Stomach (tissue), 9 donors: ENCODE measurements around the gene EGF. TPM values are rescaled to one million over a fixed set of nuclear protein-coding genes. Genes with fewer than 3 reads are reported as not detected.

Experiments
- DNase-seq, 2 donors: peaks; one replicate each; pipeline versions ENCODE4 v3.0.0 to v3.0.0-alpha.2; 2013 to 2019
- H3K27ac ChIP-seq, 5 donors: fragments of 200-600 bp in 4 of 5; sonication (generic) in 4 of 5; one replicate each; pipeline ENCODE4 v1.5.1; 2013 to 2019; ENCODE audit warnings: mild to moderate bottlenecking in 1 of 5, moderate library complexity in 1 of 5
- H3K27me3 ChIP-seq, 3 donors: fragments of 200-600 bp; sonication (generic); one replicate each; pipeline ENCODE4 v1.5.1; 2017 to 2019; ENCODE audit warnings: mixed run types in 1 of 3
- H3K36me3 ChIP-seq, 4 donors: fragments of 200-600 bp; sonication (generic); 1 replicate in 3 of 4; 2 replicates in 1 of 4; pipeline ENCODE4 v1.5.1; 2016 to 2019
- H3K4me1 ChIP-seq, 4 donors: fragments of 200-600 bp; sonication (generic); one replicate each; pipeline ENCODE4 v1.5.1; 2016 to 2019
- H3K4me3 ChIP-seq, 4 donors: fragments of 200-600 bp; sonication (generic) in 3 of 4; one replicate each; pipeline ENCODE4 v1.5.1; 2016 to 2019; ENCODE audit warnings: mild to moderate bottlenecking in 1 of 4
- H3K9me3 ChIP-seq, 4 donors: fragments of 200-600 bp; sonication (generic); one replicate each; pipeline ENCODE4 v1.5.1; 2016 to 2019
- EP300 ChIP-seq: sonication (generic); formaldehyde crosslinking; IDR thresholded peaks from one replicate; pipeline ENCODE4 v1.6.1; 2017; ENCODE audit warnings: antibody characterized with exemption
- POLR2A ChIP-seq, 4 donors: fragments of 450-650 bp; IDR thresholded peaks; one replicate each; pipeline ENCODE4 v1.6.1; 2016; ENCODE audit warnings: antibody characterized with exemption in 4 of 4, control low read depth in 2 of 4, mild to moderate bottlenecking in 1 of 4, moderate library complexity in 1 of 4
- POLR2AphosphoS5 ChIP-seq, 3 donors: sonication (generic); formaldehyde crosslinking; IDR thresholded peaks; one replicate each; pipeline ENCODE4 v1.6.1; 2016; ENCODE audit warnings: antibody characterized with exemption in 3 of 3
- WGBS, 5 donors: extraction: QIAGEN DNeasy Blood & Tissue Kit in 3 of 5; methylation state at CpG; one replicate each; pipeline versions ENCODE4 v1.1.5 to v1.1.7; 2013 to 2018; 5-methylcytosine and 5-hydroxymethylcytosine counted together
- intact Hi-C: fragments of 100-400 bp; cut with DNase I; formaldehyde crosslinking; loops from one replicate; pipeline ENCODE4 v1.15.1; 2023; ENCODE audit warnings: low total_unique reads
- polyA plus RNA-seq, 3 donors: library from polyadenylated mRNA; stranded (reverse); fragments of 200-250 nt; gene quantifications; one replicate each; pipeline ENCODE4 v1.2.3, GENCODE V29; 2013
- total RNA-seq, 5 donors: library from RNA; depleted of rRNA; stranded (reverse); fragments of >200 nt; gene quantifications; one replicate each; pipeline versions ENCODE4 v1.1.0 to v1.2.3, GENCODE V29; 2014 to 2016
- TF ChIP-seq, protein P1 (sequence below), 7 experiments: fragments of 450-650 bp in 4 of 7; fragments of 200-600 bp in 3 of 7; sonication (generic) in 3 of 7; IDR thresholded peaks; one replicate each; pipeline ENCODE4 v1.5.1; 2016 to 2019; ENCODE audit warnings: antibody characterized with exemption in 7 of 7, control low read depth in 2 of 7, mild to moderate bottlenecking in 1 of 7
- donor health status: healthy with polysubstance abuse.
- donor health status: Bipolar disorder and iron deficiency.
- donor health status: healthy.

EGF gene
- total and polyA plus RNA-seq, 8 donors = 0.20 to 0.37 TPM; not detected in 6

DNA sequence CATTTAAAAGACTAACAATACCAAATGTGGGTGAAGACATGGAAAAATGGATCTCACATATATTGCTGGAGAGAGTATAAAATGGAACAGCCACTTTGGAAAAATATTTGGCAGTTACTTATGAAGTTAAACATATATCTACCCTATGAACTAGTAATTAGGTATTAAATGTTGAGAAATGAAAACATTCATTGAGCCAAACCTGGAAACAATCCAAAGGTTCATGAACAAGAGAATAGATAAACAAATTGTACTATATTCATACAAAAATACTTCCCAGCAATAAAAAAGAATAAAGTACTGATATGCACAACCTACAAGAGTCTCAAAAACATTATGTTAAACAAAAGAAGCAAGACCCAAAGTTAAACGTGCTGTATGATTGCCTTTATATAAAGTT lies 4.0 kb upstream of the EGF start:
- WGBS, 5 donors = 43 to 68% (median 53%) methylated on average over 1 of the region's 1 CpG
- no peak for DNase-seq
- no peak overlapping the region for H3K27ac ChIP-seq
- H3K36me3 ChIP-seq = no peaks in the 10 kb centered on the region
- H3K27me3 ChIP-seq = no peaks in the 10 kb centered on the region
- H3K9me3 ChIP-seq = peaks cover 0 to 6% (median 3%) of the 10 kb centered on the region in 4 donors
- no peaks in the 10 kb centered on the region for H3K4me1 ChIP-seq
- no peak for TF ChIP-seq POLR2A (IDR thresholded peaks at IDR 0.05)
- TF ChIP-seq, protein P1, sequence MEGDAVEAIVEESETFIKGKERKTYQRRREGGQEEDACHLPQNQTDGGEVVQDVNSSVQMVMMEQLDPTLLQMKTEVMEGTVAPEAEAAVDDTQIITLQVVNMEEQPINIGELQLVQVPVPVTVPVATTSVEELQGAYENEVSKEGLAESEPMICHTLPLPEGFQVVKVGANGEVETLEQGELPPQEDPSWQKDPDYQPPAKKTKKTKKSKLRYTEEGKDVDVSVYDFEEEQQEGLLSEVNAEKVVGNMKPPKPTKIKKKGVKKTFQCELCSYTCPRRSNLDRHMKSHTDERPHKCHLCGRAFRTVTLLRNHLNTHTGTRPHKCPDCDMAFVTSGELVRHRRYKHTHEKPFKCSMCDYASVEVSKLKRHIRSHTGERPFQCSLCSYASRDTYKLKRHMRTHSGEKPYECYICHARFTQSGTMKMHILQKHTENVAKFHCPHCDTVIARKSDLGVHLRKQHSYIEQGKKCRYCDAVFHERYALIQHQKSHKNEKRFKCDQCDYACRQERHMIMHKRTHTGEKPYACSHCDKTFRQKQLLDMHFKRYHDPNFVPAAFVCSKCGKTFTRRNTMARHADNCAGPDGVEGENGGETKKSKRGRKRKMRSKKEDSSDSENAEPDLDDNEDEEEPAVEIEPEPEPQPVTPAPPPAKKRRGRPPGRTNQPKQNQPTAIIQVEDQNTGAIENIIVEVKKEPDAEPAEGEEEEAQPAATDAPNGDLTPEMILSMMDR (IDR thresholded peaks at IDR 0.05) = no peak
- no peak for TF ChIP-seq POLR2AphosphoS5 (IDR thresholded peaks at IDR 0.05)
- TF ChIP-seq EP300 = no peak
- intact Hi-C loops = no loop called here
- H3K4me3 ChIP-seq = no peak overlapping the region

DNA sequence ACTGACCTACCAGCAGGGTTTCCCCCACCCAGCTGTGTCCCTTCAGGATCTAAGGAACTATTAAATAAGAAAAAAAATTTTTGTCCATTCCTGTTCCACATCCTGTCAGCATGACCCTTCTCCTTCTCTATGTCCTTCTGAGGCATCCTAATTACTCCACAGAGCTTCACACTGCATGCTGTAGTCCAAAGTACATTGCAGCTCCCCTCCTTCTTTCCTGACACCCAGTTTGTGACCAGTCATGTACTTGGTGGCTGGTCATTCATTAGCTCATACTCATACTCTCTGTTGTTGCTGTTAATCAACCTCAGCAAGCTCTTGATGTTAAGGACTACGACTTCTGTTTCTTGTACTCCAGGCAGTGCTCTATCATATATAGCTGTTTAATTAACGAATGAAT lies 2.4 kb upstream of the EGF start:
- Histone ChIP-seq H3K4me1 (no peaks in the 10 kb centered on the region), H3K27ac (no peak overlapping the region), H3K36me3 (no peaks in the 10 kb centered on the region), H3K27me3 (no peaks in the 10 kb centered on the region), H3K4me3 (no peak overlapping the region), H3K9me3 (peaks cover 0 to 6% (median 3%) of the 10 kb centered on the region in 4 donors)
- 60 to 73% (median 67%) methylated on average over 2 of the region's 2 CpGs for WGBS, 5 donors
- intact Hi-C loops = no loop called here
- no peak for DNase-seq
- TF ChIP-seq, protein P1 (IDR thresholded peaks at IDR 0.05) = no peak
- TF ChIP-seq POLR2A (IDR thresholded peaks at IDR 0.05) (no peak), POLR2AphosphoS5 (IDR thresholded peaks at IDR 0.05) (no peak), EP300 (no peak)

DNA sequence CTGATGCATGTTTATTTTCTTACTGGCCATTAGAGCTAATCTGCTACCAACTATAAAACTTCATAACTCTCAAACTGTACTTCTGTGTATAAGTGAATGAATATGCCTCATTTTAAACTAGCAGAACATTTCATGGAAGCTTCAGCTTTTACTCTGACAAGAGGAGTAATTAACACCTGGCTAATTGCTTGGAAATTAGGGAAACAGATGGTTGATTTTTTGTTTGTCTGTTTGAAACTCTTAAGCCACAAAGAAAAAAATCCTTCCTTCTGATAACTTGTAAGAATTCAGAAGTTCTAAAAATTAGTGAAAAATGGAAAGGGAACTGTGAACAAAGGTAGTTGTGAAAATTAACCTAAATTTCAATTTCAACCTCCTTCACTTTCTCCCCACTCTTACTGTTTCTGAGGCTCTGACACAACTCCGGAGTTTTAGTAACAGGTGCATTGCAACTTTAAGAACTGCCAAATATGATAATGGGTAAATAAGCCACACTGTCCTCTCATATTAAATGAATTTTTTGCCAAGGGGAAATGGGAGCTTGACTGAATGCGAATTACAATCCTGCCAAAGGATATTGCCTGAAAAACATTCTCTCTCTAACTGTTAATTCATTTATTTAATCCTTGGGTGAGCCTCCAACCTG lies 1.0 kb downstream of the EGF start:
- no peaks in the 10 kb centered on the region for H3K27me3 ChIP-seq
- TF ChIP-seq POLR2AphosphoS5 (IDR thresholded peaks at IDR 0.05) (no peak), POLR2A (IDR thresholded peaks at IDR 0.05) (no peak), EP300 (no peak)
- TF ChIP-seq, protein P1 (IDR thresholded peaks at IDR 0.05) = no peak
- no peaks in the 10 kb centered on the region for H3K9me3 ChIP-seq
- no peaks in the 10 kb centered on the region for H3K4me1 ChIP-seq
- H3K27ac ChIP-seq = no peak overlapping the region
- intact Hi-C loops = no loop called here
- 66 to 84% (median 74%) methylated on average over 2 of the region's 2 CpGs for WGBS, 5 donors
- DNase-seq = no peak
- no peak overlapping the region for H3K4me3 ChIP-seq
- H3K36me3 ChIP-seq = no peaks in the 10 kb centered on the region

DNA sequence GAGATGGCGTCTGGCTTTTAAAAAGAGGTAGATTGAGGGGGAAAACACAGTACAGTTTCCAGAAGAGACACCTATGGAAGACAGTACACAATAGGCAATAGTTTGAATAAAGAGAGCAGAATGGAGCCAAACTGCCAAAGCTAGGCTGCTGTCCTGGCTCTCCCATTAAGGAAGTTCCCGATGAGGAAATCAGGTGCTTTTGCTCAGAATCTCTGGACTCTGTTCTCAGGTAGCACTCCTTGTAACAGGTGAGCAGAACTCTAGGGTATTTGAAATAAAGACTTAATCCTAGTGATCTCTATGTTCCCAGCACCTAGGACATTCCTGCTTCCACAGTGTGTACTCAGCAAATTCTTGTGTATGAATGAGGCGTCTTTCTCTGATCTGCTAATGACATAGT lies 1.6 kb downstream of the EGF start:
- 51 to 66% (median 61%) methylated on average over 3 of the region's 3 CpGs for WGBS, 5 donors
- Histone ChIP-seq H3K27me3 (no peaks in the 10 kb centered on the region), H3K36me3 (no peaks in the 10 kb centered on the region), H3K4me3 (no peak overlapping the region), H3K4me1 (no peaks in the 10 kb centered on the region), H3K9me3 (no peaks in the 10 kb centered on the region), H3K27ac (no peak overlapping the region)
- TF ChIP-seq EP300 (no peak), POLR2A (IDR thresholded peaks at IDR 0.05) (no peak), POLR2AphosphoS5 (IDR thresholded peaks at IDR 0.05) (no peak)
- TF ChIP-seq, protein P1 (IDR thresholded peaks at IDR 0.05) = no peak
- intact Hi-C loops = no loop called here
- DNase-seq = no peak
